IMR-90 (cell line): ENCODE data around the gene HDAC8. TPM values are rescaled to one million over a fixed set of nuclear protein-coding genes. Genes with fewer than 3 reads are reported as not detected.

ENCODE experiments used
- ATAC-seq: fragments of 200-7000 bp; cut with Tn5 transposase; 2 replicates; pipeline ENCODE4 v1.9.1; 2020; ENCODE audit warnings: low read depth, mild to moderate bottlenecking, moderate library complexity
- BruUV-seq: library from RNA; stranded (reverse); fragments of 400-500 nt; replicated peaks from 2 replicates; lab custom pipeline; 2021; lab: Mats Ljungman, UMichigan
- CTCF ChIA-PET: fragments of 300-600 bp; formaldehyde crosslinking; extraction: SDS; loops from one replicate; lab custom pipeline; 2021; ENCODE audit warnings: antibody characterized with exemption; lab: Yijun Ruan, JAX
- POLR2A ChIA-PET: fragments of 300-600 bp; sonication (Branson Sonifier 250); formaldehyde crosslinking; loops from one replicate; lab custom pipeline; 2022; ENCODE audit warnings: antibody characterized with exemption; ENCODE audit not compliant: unreplicated experiment; lab: Charles Lee
- DNase-seq: peaks from one replicate; pipeline ENCODE4 v3.0.0; 2013
- H2AFZ ChIP-seq: replicated peaks from 2 replicates; pipeline ENCODE3; 2013; ENCODE audit warnings: low read length, mild to moderate bottlenecking; ENCODE audit not compliant: poor library complexity
- H2AK5ac ChIP-seq: 2 replicates; pipeline ENCODE4 v1.6.1; 2013; ENCODE audit warnings: low read depth, low read length, inconsistent platforms
- H2AK9ac ChIP-seq: replicated peaks from 2 replicates; pipeline ENCODE3; 2013; ENCODE audit warnings: mild to moderate bottlenecking, low read depth, low read length, moderate library complexity; ENCODE audit not compliant: poor library complexity
- H2BK120ac ChIP-seq: 2 replicates; pipeline ENCODE4 v1.6.1; 2013; ENCODE audit warnings: low read depth, low read length, inconsistent platforms
- H2BK15ac ChIP-seq: 3 replicates; pipeline ENCODE4 v1.6.1; 2013; ENCODE audit warnings: low read depth, low read length, inconsistent platforms
- H2BK20ac ChIP-seq: 2 replicates; pipeline ENCODE4 v1.6.1; 2013; ENCODE audit warnings: low read depth, mild to moderate bottlenecking, inconsistent platforms, low read length, moderate library complexity
- H2BK5ac ChIP-seq: 2 replicates; pipeline ENCODE4 v1.6.1; 2013; ENCODE audit warnings: mild to moderate bottlenecking, low read depth, low read length, inconsistent platforms; ENCODE audit not compliant: poor library complexity, severe bottlenecking
- H3K14ac ChIP-seq: replicated peaks from 2 replicates; pipeline ENCODE4 v1.6.1; 2013; ENCODE audit warnings: low read depth, low read length, inconsistent platforms
- H3K18ac ChIP-seq: 2 replicates; pipeline ENCODE4 v1.6.1; 2013; ENCODE audit warnings: low read depth, low read length, control low read depth
- H3K23ac ChIP-seq: 2 replicates; pipeline ENCODE4 v1.6.1; 2013; ENCODE audit warnings: low read depth, low read length, inconsistent platforms
- H3K27ac ChIP-seq: 2 replicates; pipeline ENCODE4 v1.5.1; 2013; ENCODE audit warnings: mild to moderate bottlenecking, control low read depth, low read length; ENCODE audit not compliant: insufficient read depth
- H3K27me3 ChIP-seq: 2 replicates; pipeline ENCODE4 v1.6.1; 2013; ENCODE audit warnings: low read length; ENCODE audit not compliant: control insufficient read depth, insufficient read depth
- H3K36me3 ChIP-seq: 2 replicates; pipeline ENCODE4 v1.6.1; 2013; ENCODE audit warnings: low read length, mixed read lengths; ENCODE audit not compliant: control insufficient read depth, insufficient read depth
- H3K4ac ChIP-seq: 2 replicates; pipeline ENCODE4 v1.6.1; 2013; ENCODE audit warnings: low read depth, low read length, inconsistent platforms
- H3K4me1 ChIP-seq: 2 replicates; pipeline ENCODE4 v1.6.1; 2013; ENCODE audit warnings: low read length, mixed read lengths; ENCODE audit not compliant: control insufficient read depth, insufficient read depth
- H3K4me2 ChIP-seq: 2 replicates; pipeline ENCODE4 v1.6.1; 2013; ENCODE audit warnings: low read depth, mild to moderate bottlenecking, control low read depth, low read length, moderate library complexity
- H3K4me3 ChIP-seq: 2 replicates; pipeline ENCODE4 v1.5.1; 2013; ENCODE audit warnings: low read depth, mild to moderate bottlenecking, control low read depth, low read length, moderate library complexity; ENCODE audit not compliant: insufficient read depth
- H3K56ac ChIP-seq: 2 replicates; pipeline ENCODE4 v1.6.1; 2013; ENCODE audit warnings: low read length, inconsistent platforms; ENCODE audit not compliant: insufficient read depth; ENCODE audit errors: extremely low read depth
- H3K79me1 ChIP-seq, 2 experiments: 2 replicates each; pipeline ENCODE4 v1.6.1; 2013; ENCODE audit warnings: low read length in 2 of 2, inconsistent platforms in 1 of 2, low read depth in 1 of 2
- H3K9ac ChIP-seq: 2 replicates; pipeline ENCODE4 v1.6.1; 2013; ENCODE audit warnings: low read depth, low read length, control low read depth
- H3K9me1 ChIP-seq: 2 replicates; pipeline ENCODE4 v1.6.1; 2013; ENCODE audit warnings: low read length, inconsistent platforms; ENCODE audit not compliant: insufficient read depth
- H3K9me3 ChIP-seq: 2 replicates; pipeline ENCODE4 v1.6.1; 2013; ENCODE audit warnings: low read length; ENCODE audit not compliant: control insufficient read depth, insufficient read depth
- H4K20me1 ChIP-seq: 2 replicates; pipeline ENCODE4 v1.6.1; 2013; ENCODE audit warnings: low read length, inconsistent platforms; ENCODE audit not compliant: insufficient read depth
- H4K5ac ChIP-seq: 2 replicates; pipeline ENCODE4 v1.6.1; 2013; ENCODE audit warnings: mild to moderate bottlenecking, low read depth, low read length, control low read depth
- H4K8ac ChIP-seq, 2 experiments: 2 replicates each; pipeline ENCODE4 v1.6.1; 2013; ENCODE audit warnings: low read depth in 2 of 2, low read length in 2 of 2, control low read depth in 1 of 2, inconsistent platforms in 1 of 2
- H4K91ac ChIP-seq: 2 replicates; pipeline ENCODE4 v1.6.1; 2013; ENCODE audit warnings: low read depth, low read length, inconsistent platforms; ENCODE audit not compliant: insufficient read depth
- BHLHE40 ChIP-seq: fragments of 150-350 bp; IDR thresholded peaks from 2 replicates; pipeline ENCODE4 v1.6.1; 2016; ENCODE audit warnings: mild to moderate bottlenecking, low read depth, low read length
- CEBPB ChIP-seq: IDR thresholded peaks from 2 replicates; pipeline ENCODE4 v1.6.1; 2012; ENCODE audit warnings: low read depth, low read length, improper control_type of control experiment
- CHD1 ChIP-seq: IDR thresholded peaks from 2 replicates; pipeline ENCODE4 v1.6.1; 2012; ENCODE audit warnings: low read depth, low read length, improper control_type of control experiment
- FOS ChIP-seq: fragments of 150-350 bp; IDR thresholded peaks from 2 replicates; pipeline ENCODE4 v1.6.1; 2016; ENCODE audit warnings: low read depth, low read length
- MAFK ChIP-seq: IDR thresholded peaks from 2 replicates; pipeline ENCODE4 v1.6.1; 2012; ENCODE audit warnings: low read depth, low read length, improper control_type of control experiment
- MAZ ChIP-seq: IDR thresholded peaks from 2 replicates; pipeline ENCODE4 v1.6.1; 2012; ENCODE audit warnings: low read depth, mild to moderate bottlenecking, low read length, improper control_type of control experiment, moderate library complexity, borderline replicate concordance
- MXI1 ChIP-seq: IDR thresholded peaks from 2 replicates; pipeline ENCODE4 v1.6.1; 2012; ENCODE audit warnings: low read depth, mild to moderate bottlenecking, low read length, moderate library complexity, borderline replicate concordance
- NFE2L2 ChIP-seq: fragments of 150-350 bp; IDR thresholded peaks from 2 replicates; pipeline ENCODE4 v1.6.1; 2016; ENCODE audit warnings: low read depth, mild to moderate bottlenecking, low read length
- POLR2A ChIP-seq: IDR thresholded peaks from 2 replicates; pipeline ENCODE4 v1.6.1; 2012; ENCODE audit warnings: mild to moderate bottlenecking, low read depth, low read length
- RAD21 ChIP-seq: IDR thresholded peaks from 2 replicates; pipeline ENCODE4 v1.6.1; 2012; ENCODE audit warnings: low read length, improper control_type of control experiment
- RCOR1 ChIP-seq: IDR thresholded peaks from 2 replicates; pipeline ENCODE4 v1.6.1; 2012; ENCODE audit warnings: mild to moderate bottlenecking, low read length, improper control_type of control experiment; ENCODE audit not compliant: insufficient replicate concordance
- RFX5 ChIP-seq: IDR thresholded peaks from 2 replicates; pipeline ENCODE4 v1.8.0; 2012; ENCODE audit warnings: low read depth, mild to moderate bottlenecking, low read length, moderate library complexity
- SMC3 ChIP-seq: fragments of 150-350 bp; IDR thresholded peaks from 2 replicates; pipeline ENCODE4 v1.6.1; 2016; ENCODE audit warnings: low read depth, mild to moderate bottlenecking, antibody characterized with exemption, low read length, moderate library complexity
- WGBS, 2 experiments: methylation state at CpG; one replicate each; pipeline versions ENCODE4 v1.1.5 to v1.1.7; 2013; ENCODE audit warnings: missing lambda C conversion rate in 2 of 2; ENCODE audit not compliant: insufficient read length in 1 of 2; ENCODE audit errors: extremely low coverage in 2 of 2; 5-methylcytosine and 5-hydroxymethylcytosine counted together
- dilution Hi-C: fragments of 300-500 bp; cut with HindIII; formaldehyde crosslinking; loops from one replicate; pipeline ENCODE4 v1.14.3; 2018; ENCODE audit warnings: low sequenced_read_pairs; ENCODE audit not compliant: unreplicated experiment
- in situ Hi-C: fragments of 300-500 bp; cut with MboI; formaldehyde crosslinking; loops from 3 replicates; pipeline ENCODE4 v1.14.3; 2019; ENCODE audit warnings: low sequenced_read_pairs, inconsistent platforms, mixed read lengths
- intact Hi-C: fragments of 100-400 bp; cut with micrococcal nuclease; formaldehyde crosslinking; loops from 2 replicates; pipeline ENCODE4 v1.10.0; 2022
- polyA plus RNA-seq, 3 experiments: library from polyadenylated mRNA; depleted of rRNA; stranded (reverse); fragments of >200 nt; gene quantifications; 2 replicates each; pipeline ENCODE4 v1.2.3, GENCODE V29; 2012; ENCODE audit warnings: low replicate concordance in 1 of 3
- total RNA-seq: library from RNA; depleted of rRNA; stranded (reverse); fragments of >200 nt; gene quantifications from 2 replicates; pipeline ENCODE4 v1.2.3, GENCODE V29; 2012
- TF ChIP-seq, protein P1 (sequence below): conservative IDR thresholded peaks from 2 replicates; pipeline ENCODE4 v1.5.1; 2012; ENCODE audit warnings: mild to moderate bottlenecking, low read depth, low read length, improper control_type of control experiment
- TF ChIP-seq, protein P2 (sequence below): fragments of 150-350 bp; IDR thresholded peaks from 2 replicates; pipeline ENCODE4 v1.6.1; 2016; ENCODE audit warnings: low read depth, mild to moderate bottlenecking, low read length, moderate library complexity, borderline replicate concordance
- TF ChIP-seq, protein P3 (sequence below): fragments of 150-350 bp; IDR thresholded peaks from 2 replicates; pipeline ENCODE4 v1.6.1; 2017; ENCODE audit warnings: mild to moderate bottlenecking, antibody characterized with exemption, low read length, low read depth

The HDAC8 gene
- total and polyA plus RNA-seq, 2 of the 4 experiments (the other 2 are of a cell fraction) = 16.1 to 28.5 TPM

DNA sequence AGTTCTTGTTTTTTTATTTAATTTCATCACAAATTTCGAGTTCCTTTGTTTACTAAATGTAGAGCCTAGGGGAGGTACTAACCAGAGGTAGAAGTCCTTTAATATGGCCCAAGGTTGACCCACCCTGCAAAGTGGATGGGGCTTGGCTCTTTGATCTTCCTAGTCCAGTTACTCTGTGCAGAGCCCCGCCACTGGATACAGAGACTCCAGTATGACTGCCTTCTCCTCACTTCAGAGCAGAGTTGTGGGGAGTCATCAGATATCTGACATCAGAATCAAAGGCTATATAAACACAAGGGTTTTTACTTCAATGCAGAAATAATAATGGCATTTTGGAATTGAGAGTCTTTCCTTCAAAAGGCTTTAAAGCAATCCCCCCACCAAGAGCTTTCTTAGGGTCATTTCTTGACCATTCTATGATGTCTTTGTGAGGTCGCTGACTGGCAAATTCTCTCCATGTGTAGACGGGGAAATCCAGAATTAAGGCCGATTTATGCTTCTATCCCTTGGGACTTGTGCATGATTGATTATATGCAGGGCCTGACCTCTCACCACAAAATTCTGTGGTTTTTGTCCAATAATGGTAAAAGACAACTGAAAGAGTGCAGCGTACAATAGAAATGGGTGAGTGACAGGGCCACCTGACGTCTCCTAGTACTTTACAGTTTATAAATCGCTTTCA is 178.7 kb downstream of the HDAC8 start:
- in situ Hi-C loops (no loop called here), dilution Hi-C loops (no loop called here), intact Hi-C loops (no loop called here)
- Histone ChIP-seq H3K18ac (no peak overlapping the region), H3K4me3 (no peak overlapping the region), H3K27ac (no peak overlapping the region), H2BK5ac (no peak overlapping the region), H3K9me1 (no peaks in the 10 kb centered on the region), H3K4ac (no peak overlapping the region), H2AFZ (no peak overlapping the region), H3K14ac (no peak overlapping the region), H2BK15ac (no peak overlapping the region), H3K56ac (no peak overlapping the region), H3K23ac (no peak overlapping the region), H3K36me3 (no peaks in the 10 kb centered on the region), H3K79me1 (no peaks in the 10 kb centered on the region), H4K91ac (no peak overlapping the region), H2AK9ac (no peak overlapping the region), H3K4me2 (no peak overlapping the region), H2BK120ac (no peak overlapping the region), H3K9me3 (no peaks in the 10 kb centered on the region), H2AK5ac (no peak overlapping the region), H2BK20ac (no peak overlapping the region), H4K8ac (no peak overlapping the region), H3K27me3 (peaks cover 13% of the 10 kb centered on the region), H3K4me1 (no peaks in the 10 kb centered on the region; the same call in 1 of the 2 replicates), H4K20me1 (no peaks in the 10 kb centered on the region), H4K5ac (no peak overlapping the region), H3K9ac (no peak overlapping the region)
- 70% methylated on average over 2 of the region's 8 CpGs; no CpG with 5 or more reads in 1 of the 2 experiments for WGBS, 2 experiments
- ATAC-seq (no peak), DNase-seq (no peak)
- BruUV-seq = no TSS peak
- CTCF ChIA-PET = no interaction called here
- POLR2A ChIA-PET = no interaction called here
- TF ChIP-seq, protein P1, sequence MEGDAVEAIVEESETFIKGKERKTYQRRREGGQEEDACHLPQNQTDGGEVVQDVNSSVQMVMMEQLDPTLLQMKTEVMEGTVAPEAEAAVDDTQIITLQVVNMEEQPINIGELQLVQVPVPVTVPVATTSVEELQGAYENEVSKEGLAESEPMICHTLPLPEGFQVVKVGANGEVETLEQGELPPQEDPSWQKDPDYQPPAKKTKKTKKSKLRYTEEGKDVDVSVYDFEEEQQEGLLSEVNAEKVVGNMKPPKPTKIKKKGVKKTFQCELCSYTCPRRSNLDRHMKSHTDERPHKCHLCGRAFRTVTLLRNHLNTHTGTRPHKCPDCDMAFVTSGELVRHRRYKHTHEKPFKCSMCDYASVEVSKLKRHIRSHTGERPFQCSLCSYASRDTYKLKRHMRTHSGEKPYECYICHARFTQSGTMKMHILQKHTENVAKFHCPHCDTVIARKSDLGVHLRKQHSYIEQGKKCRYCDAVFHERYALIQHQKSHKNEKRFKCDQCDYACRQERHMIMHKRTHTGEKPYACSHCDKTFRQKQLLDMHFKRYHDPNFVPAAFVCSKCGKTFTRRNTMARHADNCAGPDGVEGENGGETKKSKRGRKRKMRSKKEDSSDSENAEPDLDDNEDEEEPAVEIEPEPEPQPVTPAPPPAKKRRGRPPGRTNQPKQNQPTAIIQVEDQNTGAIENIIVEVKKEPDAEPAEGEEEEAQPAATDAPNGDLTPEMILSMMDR = no peak
- TF ChIP-seq BHLHE40 (no peak), MXI1 (no peak), MAZ (no peak), RCOR1 (no peak), NFE2L2 (no peak), CHD1 (no peak), FOS (no peak), MAFK (no peak), POLR2A (no peak), RAD21 (no peak), RFX5 (no peak), CEBPB (no peak), SMC3 (no peak)
- TF ChIP-seq, protein P2, sequence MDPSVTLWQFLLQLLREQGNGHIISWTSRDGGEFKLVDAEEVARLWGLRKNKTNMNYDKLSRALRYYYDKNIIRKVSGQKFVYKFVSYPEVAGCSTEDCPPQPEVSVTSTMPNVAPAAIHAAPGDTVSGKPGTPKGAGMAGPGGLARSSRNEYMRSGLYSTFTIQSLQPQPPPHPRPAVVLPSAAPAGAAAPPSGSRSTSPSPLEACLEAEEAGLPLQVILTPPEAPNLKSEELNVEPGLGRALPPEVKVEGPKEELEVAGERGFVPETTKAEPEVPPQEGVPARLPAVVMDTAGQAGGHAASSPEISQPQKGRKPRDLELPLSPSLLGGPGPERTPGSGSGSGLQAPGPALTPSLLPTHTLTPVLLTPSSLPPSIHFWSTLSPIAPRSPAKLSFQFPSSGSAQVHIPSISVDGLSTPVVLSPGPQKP = no peak
- TF ChIP-seq, protein P3, sequence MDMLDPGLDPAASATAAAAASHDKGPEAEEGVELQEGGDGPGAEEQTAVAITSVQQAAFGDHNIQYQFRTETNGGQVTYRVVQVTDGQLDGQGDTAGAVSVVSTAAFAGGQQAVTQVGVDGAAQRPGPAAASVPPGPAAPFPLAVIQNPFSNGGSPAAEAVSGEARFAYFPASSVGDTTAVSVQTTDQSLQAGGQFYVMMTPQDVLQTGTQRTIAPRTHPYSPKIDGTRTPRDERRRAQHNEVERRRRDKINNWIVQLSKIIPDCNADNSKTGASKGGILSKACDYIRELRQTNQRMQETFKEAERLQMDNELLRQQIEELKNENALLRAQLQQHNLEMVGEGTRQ = no peak
